GM21390 (cell line): ENCODE measurements around the gene SIMC1.

ENCODE experiments used
- ATAC-seq: cut with Tn5 transposase; IDR thresholded peaks from one replicate; pipeline ENCODE4 v1.9.1; 2021; ENCODE audit not compliant: unreplicated experiment

Gene SIMC1

GRCh38 chr5:176387384-176387925 lies 149.2 kb downstream of the SIMC1 start:
- ATAC-seq = no peak

GRCh38 chr5:176388003-176388443 lies 149.8 kb downstream of the SIMC1 start:
- no peak for ATAC-seq

GRCh38 chr5:176388444-176389134 lies 150.4 kb downstream of the SIMC1 start, which contains the start of the genes HIGD2A and NOP16:
Gene HIGD2A (plus strand): TSS chr5:176388751. CDS start chr5:176388820, 69 bp downstream.
Gene NOP16 (minus strand): TSS chr5:176388598. CDS start chr5:176388539, 59 bp downstream.
- ATAC-seq = peak; percentile 83

- peak; percentile 22 for ATAC-seq
Measured at GRCh38 chr5:176389135-176390123, 151.2 kb downstream of the SIMC1 start.

GRCh38 chr5:176391479-176391878 lies 153.3 kb downstream of the SIMC1 start:
- ATAC-seq = no peak

- no peak for ATAC-seq
Measured at GRCh38 chr5:176391999-176392398, 153.8 kb downstream of the SIMC1 start.

- ATAC-seq = no peak
Measured at GRCh38 chr5:176392526-176392925, 154.3 kb downstream of the SIMC1 start.

GRCh38 chr5:176394096-176394495 lies 155.9 kb downstream of the SIMC1 start:
- no peak for ATAC-seq

- ATAC-seq = no peak
Measured at GRCh38 chr5:176394881-176395675, 156.9 kb downstream of the SIMC1 start.
